Suprapubic skin (tissue), 4 donors: ENCODE measurements around the gene THTPA.

Experiments
- CTCF ChIP-seq, 2 donors: fragments of 200-600 bp in 1 of 2; fragments of 450-650 bp in 1 of 2; sonication (generic) in 1 of 2; IDR thresholded peaks; one replicate each; pipeline ENCODE4 v1.5.1; 2016 to 2019; ENCODE audit warnings: antibody characterized with exemption in 2 of 2, mild to moderate bottlenecking in 1 of 2, moderate library complexity in 1 of 2
- EP300 ChIP-seq: sonication (generic); formaldehyde crosslinking; IDR thresholded peaks from one replicate; pipeline ENCODE4 v1.6.1; 2017; ENCODE audit warnings: antibody characterized with exemption
- POLR2A ChIP-seq, 2 donors: fragments of 450-650 bp; IDR thresholded peaks; one replicate each; pipeline ENCODE4 v1.6.1; 2017; ENCODE audit warnings: antibody characterized with exemption in 2 of 2, mild to moderate bottlenecking in 2 of 2, moderate library complexity in 2 of 2
- POLR2AphosphoS5 ChIP-seq, 3 donors: sonication (generic); formaldehyde crosslinking; IDR thresholded peaks; one replicate each; pipeline ENCODE4 v1.6.1; 2017; ENCODE audit warnings: antibody characterized with exemption in 3 of 3

- TF ChIP-seq POLR2AphosphoS5 (IDR thresholded peaks at IDR 0.05) (no peak), POLR2A (IDR thresholded peaks at IDR 0.05) (no peak), CTCF (IDR thresholded peaks at IDR 0.05) (no peak), EP300 (no peak)
Measured at GRCh38 chr14:23533652-23534435, 22.2 kb upstream of the THTPA start.
